PC-3 (cell line): ENCODE results near the gene MIB1. TPM values are rescaled to one million over a fixed set of nuclear protein-coding genes. Genes with fewer than 3 reads are reported as not detected.

Source experiments
- ATAC-seq: fragments of 200-7000 bp; cut with Tn5 transposase; 2 replicates; pipeline ENCODE4 v1.9.1; 2020; ENCODE audit warnings: mild to moderate bottlenecking, moderate library complexity
- BruUV-seq: library from RNA; stranded (reverse); fragments of 400-500 nt; replicated peaks from 2 replicates; lab custom pipeline; 2021; lab: Mats Ljungman, UMichigan
- CTCF ChIA-PET: fragments of 300-600 bp; sonication (Branson Sonifier 250); formaldehyde crosslinking; loops from one replicate; lab custom pipeline; 2022; ENCODE audit warnings: antibody characterized with exemption; lab: Charles Lee
- POLR2A ChIA-PET: fragments of 300-600 bp; sonication (Branson Sonifier 250); formaldehyde crosslinking; loops from one replicate; lab custom pipeline; 2022; ENCODE audit warnings: antibody characterized with exemption; ENCODE audit not compliant: unreplicated experiment; lab: Charles Lee
- DNase-seq: peaks from one replicate; pipeline ENCODE4 v3.0.0-alpha.2; 2015
- H2AFZ ChIP-seq: fragments of 300-600 bp; sonication (generic); 2 replicates; pipeline ENCODE4 v1.6.0; 2016; ENCODE audit warnings: antibody characterized with exemption, low read length
- H3F3A ChIP-seq: fragments of 300-600 bp; sonication (generic); one replicate; pipeline ENCODE4 v1.6.0; 2017; ENCODE audit warnings: antibody characterized with exemption, low read length, control low read depth, mild to moderate bottlenecking; ENCODE audit not compliant: unreplicated experiment
- H3K27ac ChIP-seq: fragments of 300-600 bp; sonication (generic); 2 replicates; pipeline ENCODE4 v1.5.1; 2016; ENCODE audit warnings: mild to moderate bottlenecking, low read length
- H3K27me3 ChIP-seq: fragments of 300-600 bp; sonication (generic); 2 replicates; pipeline ENCODE4 v1.6.1; 2016; ENCODE audit warnings: low read length, mixed read lengths
- H3K36me3 ChIP-seq: fragments of 300-600 bp; sonication (generic); 2 replicates; pipeline ENCODE4 v1.6.1; 2016; ENCODE audit warnings: low read depth, mixed run types, low read length, mixed read lengths
- H3K4me1 ChIP-seq: fragments of 300-600 bp; sonication (generic); 2 replicates; pipeline ENCODE4 v1.5.1; 2016; ENCODE audit warnings: low read length; ENCODE audit not compliant: insufficient read depth
- H3K4me2 ChIP-seq: fragments of 300-600 bp; sonication (generic); 2 replicates; pipeline ENCODE4 v1.6.0; 2016; ENCODE audit warnings: low read length
- H3K4me3 ChIP-seq: fragments of 300-600 bp; sonication (generic); 2 replicates; pipeline ENCODE4 v1.5.1; 2016; ENCODE audit warnings: mild to moderate bottlenecking, low read length, mixed read lengths
- H3K79me2 ChIP-seq: fragments of 300-600 bp; sonication (generic); 2 replicates; pipeline ENCODE4 v1.6.1; 2017; ENCODE audit warnings: low read length, mixed read lengths
- H3K9ac ChIP-seq: fragments of 300-600 bp; sonication (generic); 2 replicates; pipeline ENCODE4 v1.6.0; 2016; ENCODE audit warnings: mild to moderate bottlenecking, low read length
- H3K9me2 ChIP-seq: fragments of 300-600 bp; sonication (generic); replicated peaks from 2 replicates; pipeline ENCODE4 v1.6.1; 2016; ENCODE audit warnings: mixed run types, low read length, mixed read lengths
- H3K9me3 ChIP-seq: fragments of 300-600 bp; sonication (generic); 2 replicates; pipeline ENCODE4 v1.6.1; 2016; ENCODE audit warnings: low read length, mixed read lengths
- H4K20me1 ChIP-seq: fragments of 300-600 bp; sonication (generic); 2 replicates; pipeline ENCODE4 v1.6.1; 2016; ENCODE audit warnings: low read length, mixed read lengths
- CTCF ChIP-seq: fragments of 300-600 bp; sonication (generic); conservative IDR thresholded peaks from 2 replicates; pipeline ENCODE4 v1.5.1; 2017; ENCODE audit warnings: antibody characterized with exemption, low read depth, mild to moderate bottlenecking, low read length
- EZH2 ChIP-seq: fragments of 300-600 bp; sonication (generic); IDR thresholded peaks from one replicate; pipeline ENCODE4 v1.6.1; 2017; ENCODE audit warnings: antibody characterized with exemption, mild to moderate bottlenecking, low read length; ENCODE audit not compliant: unreplicated experiment
- EZH2phosphoT487 ChIP-seq: fragments of 300-600 bp; sonication (generic); IDR thresholded peaks from 2 replicates; pipeline ENCODE4 v1.6.1; 2018; ENCODE audit warnings: mild to moderate bottlenecking, antibody characterized with exemption, low read length, borderline replicate concordance
- intact Hi-C: fragments of 100-400 bp; cut with micrococcal nuclease; formaldehyde crosslinking; loops from 2 replicates; pipeline ENCODE4 v1.9.0; 2023
- total RNA-seq: library from RNA; depleted of rRNA; stranded (reverse); fragments of >200 nt; gene quantifications from 2 replicates; pipeline ENCODE4 v1.2.3, GENCODE V29; 2014

The MIB1 gene
- total RNA-seq, 1 experiment from 2014 or later, result 25.1 TPM

- Histone ChIP-seq H3F3A (no peaks in the 10 kb centered on the region), H3K9me3 (no peaks in the 10 kb centered on the region), H3K9ac (no peak overlapping the region), H3K36me3 (no peaks in the 10 kb centered on the region), H2AFZ (no peak overlapping the region), H3K4me3 (no peak overlapping the region), H3K27me3 (no peaks in the 10 kb centered on the region), H3K4me1 (peaks cover 7% of the 10 kb centered on the region; the same call in 1 of the 2 replicates), H3K27ac (0 out of 2 replicates have a peak overlapping the region, but pooled peaks have one; percentile 12), H3K9me2 (no peaks in the 10 kb centered on the region), H3K4me2 (no peak overlapping the region), H3K79me2 (no peaks in the 10 kb centered on the region), H4K20me1 (no peaks in the 10 kb centered on the region)
- peak; percentile 45 for ATAC-seq
- POLR2A ChIA-PET, result interaction anchor here (0.6 to 0.7 kb wide), 2 partner anchors 28 to 226 kb away, joined by 3 to 6 read pairs; no protein-coding TSS in a partner anchor
- no peak for TF ChIP-seq EZH2
- no peak for TF ChIP-seq CTCF
- no peak for TF ChIP-seq EZH2phosphoT487
- peak; percentile 49 for DNase-seq
- CTCF ChIA-PET, result interaction anchor here (0.7 kb wide), 1 partner anchor 133 kb away, joined by 3 read pairs; no protein-coding TSS in a partner anchor
- no TSS peak for BruUV-seq
- intact Hi-C loops, result no loop called here
Measured at GRCh38 chr18:21826196-21826595, 85.6 kb downstream of the MIB1 start.

GRCh38 chr18:21826641-21827302, 86.2 kb downstream of the MIB1 start:
- Histone ChIP-seq H3K4me3 (no peak overlapping the region), H3K9ac (no peak overlapping the region), H3K9me3 (no peaks in the 10 kb centered on the region), H3K79me2 (no peaks in the 10 kb centered on the region), H3K27me3 (no peaks in the 10 kb centered on the region), H3K4me1 (peaks cover 7% of the 10 kb centered on the region; the same call in 1 of the 2 replicates), H3K9me2 (no peaks in the 10 kb centered on the region), H3K27ac (no peak overlapping the region), H3K36me3 (no peaks in the 10 kb centered on the region), H3K4me2 (no peak overlapping the region), H2AFZ (no peak overlapping the region), H4K20me1 (no peaks in the 10 kb centered on the region), H3F3A (no peaks in the 10 kb centered on the region)
- no peak for DNase-seq
- no TSS peak for BruUV-seq
- POLR2A ChIA-PET, result no interaction called here
- TF ChIP-seq EZH2 (no peak), CTCF (no peak), EZH2phosphoT487 (no peak)
- no peak for ATAC-seq
- intact Hi-C loops, result no loop called here
- CTCF ChIA-PET, result no interaction called here

GRCh38 chr18:21830532-21830931, 89.9 kb downstream of the MIB1 start:
- Histone ChIP-seq H3K9me2 (no peaks in the 10 kb centered on the region), H3K9ac (no peak overlapping the region), H3K27ac (no peak overlapping the region), H3K4me1 (peaks cover 6% of the 10 kb centered on the region; the same call in 1 of the 2 replicates), H3F3A (no peaks in the 10 kb centered on the region), H3K4me3 (no peak overlapping the region), H3K9me3 (no peaks in the 10 kb centered on the region), H4K20me1 (no peaks in the 10 kb centered on the region), H3K4me2 (no peak overlapping the region), H3K27me3 (no peaks in the 10 kb centered on the region), H3K79me2 (no peaks in the 10 kb centered on the region), H2AFZ (no peak overlapping the region), H3K36me3 (no peaks in the 10 kb centered on the region)
- ATAC-seq (no peak), DNase-seq (no peak)
- ChIA-PET CTCF (no interaction called here), POLR2A (interaction anchor here (0.6 kb wide), 1 partner anchor 520 kb away, joined by 11 read pairs; no protein-coding TSS in a partner anchor)
- TF ChIP-seq CTCF, result no peak
- no peak for TF ChIP-seq EZH2
- TF ChIP-seq EZH2phosphoT487, result no peak
- intact Hi-C loops, result no loop called here
- BruUV-seq, result no TSS peak
